Activated CD8-positive, alpha-beta T cell treated with anti-CD3 and anti-CD28 coated beads, Interleukin-2, amount 10 ng/mL, durations not matched to agents 7 days and 5 days (primary cell): ENCODE measurements around the gene CTSA. TPM values are rescaled to one million over a fixed set of nuclear protein-coding genes. Genes with fewer than 3 reads are reported as not detected.
"Not testable (repeated sequence)": the region's sequence is repeated elsewhere in the genome, so short reads cannot be mapped to it uniquely, and the experiment has no call there.

Experiments used
- ATAC-seq: fragments of 150-1000 bp; cut with Tn5 transposase; one replicate; pipeline ENCODE4 v1.10.0; 2021; ENCODE audit warnings: moderate library complexity
- CTCF ChIA-PET: fragments of 350-600 bp; sonication (Branson Sonifier 250); formaldehyde crosslinking; loops from one replicate; lab custom pipeline; 2021; ENCODE audit warnings: antibody characterized with exemption; lab: Charles Lee
- POLR2A ChIA-PET: fragments of 350-600 bp; sonication (Branson Sonifier 250); formaldehyde crosslinking; loops from one replicate; lab custom pipeline; 2021; ENCODE audit warnings: antibody characterized with exemption; lab: Charles Lee
- DNase-seq: peaks from one replicate; pipeline ENCODE4 v3.0.0-alpha.2; 2020
- H3K27ac Mint-ChIP-seq: one replicate; pipeline ENCODE4 v1.8.0; 2021; ENCODE audit warnings: mild to moderate bottlenecking, mixed read lengths
- H3K27me3 Mint-ChIP-seq: one replicate; pipeline ENCODE4 v1.8.0; 2021; ENCODE audit warnings: low read depth, mixed read lengths
- H3K36me3 Mint-ChIP-seq: one replicate; pipeline ENCODE4 v1.8.0; 2021; ENCODE audit warnings: low read depth, mixed read lengths
- H3K4me1 Mint-ChIP-seq: one replicate; pipeline ENCODE4 v1.8.0; 2021; ENCODE audit warnings: low read depth, mixed read lengths
- H3K4me3 Mint-ChIP-seq: one replicate; pipeline ENCODE4 v1.8.0; 2021; ENCODE audit warnings: mild to moderate bottlenecking, mixed read lengths
- H3K9me3 Mint-ChIP-seq: one replicate; pipeline ENCODE4 v1.8.0; 2022; ENCODE audit warnings: mixed read lengths; ENCODE audit not compliant: insufficient read depth
- total RNA-seq, 2 experiments: library from RNA; stranded (reverse); gene quantifications; one replicate each; pipeline ENCODE4 v1.2.3, GENCODE V29; 2021

Gene CTSA
- total RNA-seq, 2 experiments from 2014 or later: 63.4 to 64.1 TPM

- Mint-ChIP-seq H3K4me1 (peaks cover 23% of the 10 kb centered on the region), H3K9me3 (no peaks in the 10 kb centered on the region), H3K27ac (no peak overlapping the region), H3K4me3 (no peak overlapping the region), H3K36me3 (peaks cover 6% of the 10 kb centered on the region), H3K27me3 (no peaks in the 10 kb centered on the region)
- ATAC-seq (no peak), DNase-seq (no peak)
- POLR2A ChIA-PET: interaction anchor here (1.3 to 1.7 kb wide), 2 partner anchors 11 to 38 kb away, joined by 3 to 6 read pairs; no protein-coding TSS in a partner anchor
- CTCF ChIA-PET: interaction anchor here (1.1 kb wide), 1 partner anchor 98 kb away, joined by 3 read pairs; no protein-coding TSS in a partner anchor
These were observed 6.2 kb downstream of the CTSA start for GRCh38 chr20:45897289-45897688.

- ChIA-PET CTCF (interaction anchor here (1.1 kb wide), 1 partner anchor 98 kb away, joined by 3 read pairs; no protein-coding TSS in a partner anchor), POLR2A (interaction anchor here (1.7 kb wide), 1 partner anchor 10 kb away, joined by 6 read pairs; no protein-coding TSS in a partner anchor)
- H3K4me3 Mint-ChIP-seq: no peak overlapping the region
- DNase-seq (no peak), ATAC-seq (no peak)
- H3K27ac Mint-ChIP-seq: no peak overlapping the region
- peaks cover 19% of the 10 kb centered on the region for H3K4me1 Mint-ChIP-seq
- H3K36me3 Mint-ChIP-seq: peaks cover 6% of the 10 kb centered on the region
- no peaks in the 10 kb centered on the region for H3K27me3 Mint-ChIP-seq
- H3K9me3 Mint-ChIP-seq: no peaks in the 10 kb centered on the region
These were observed 6.6 kb downstream of the CTSA start for GRCh38 chr20:45897692-45898091.

- Mint-ChIP-seq H3K4me3 (no peak overlapping the region), H3K36me3 (peaks cover 6% of the 10 kb centered on the region), H3K27me3 (no peaks in the 10 kb centered on the region), H3K9me3 (no peaks in the 10 kb centered on the region), H3K27ac (no peak overlapping the region), H3K4me1 (peaks cover 13% of the 10 kb centered on the region)
- CTCF ChIA-PET: no interaction called here
- no peak for ATAC-seq
- DNase-seq: no peak
- POLR2A ChIA-PET: no interaction called here
These were observed 7.2 kb downstream of the CTSA start for GRCh38 chr20:45898285-45898684.

GRCh38 chr20:45899046-45899835 is 8.1 kb downstream of the CTSA start:
- Mint-ChIP-seq H3K27me3 (no peaks in the 10 kb centered on the region), H3K4me1 (peaks cover 7% of the 10 kb centered on the region), H3K4me3 (no peak overlapping the region), H3K36me3 (peaks cover 5% of the 10 kb centered on the region), H3K9me3 (no peaks in the 10 kb centered on the region), H3K27ac (no peak overlapping the region)
- DNase-seq: no peak
- POLR2A ChIA-PET: interaction anchor here (1.4 kb wide), 1 partner anchor 10 kb away, joined by 3 read pairs; no protein-coding TSS in a partner anchor
- CTCF ChIA-PET: no interaction called here
- ATAC-seq: no peak

- H3K4me1 Mint-ChIP-seq, H3K27ac Mint-ChIP-seq, H3K36me3 Mint-ChIP-seq, H3K9me3 Mint-ChIP-seq, H3K4me3 Mint-ChIP-seq, CTCF ChIA-PET, ATAC-seq, H3K27me3 Mint-ChIP-seq, DNase-seq: not testable (repeated sequence)
- POLR2A ChIA-PET: interaction anchor here (0.7 kb wide), 1 partner anchor 10 kb away, joined by 3 read pairs; no protein-coding TSS in a partner anchor
These were observed 10.2 kb downstream of the CTSA start for GRCh38 chr20:45901332-45901731.

- ChIA-PET CTCF (no interaction called here), POLR2A (interaction anchor here (0.6 kb wide), 1 partner anchor 203 kb away, joined by 3 read pairs; no protein-coding TSS in a partner anchor)
- H3K4me1 Mint-ChIP-seq: no peaks in the 10 kb centered on the region
- ATAC-seq: no peak
- H3K36me3 Mint-ChIP-seq: peaks cover 4% of the 10 kb centered on the region
- H3K4me3 Mint-ChIP-seq: no peak overlapping the region
- no peaks in the 10 kb centered on the region for H3K9me3 Mint-ChIP-seq
- DNase-seq: no peak
- no peaks in the 10 kb centered on the region for H3K27me3 Mint-ChIP-seq
- H3K27ac Mint-ChIP-seq: no peak overlapping the region
These were observed 11.1 kb downstream of the CTSA start for GRCh38 chr20:45902199-45902701.

- Mint-ChIP-seq H3K27ac (no peak overlapping the region), H3K9me3 (no peaks in the 10 kb centered on the region), H3K36me3 (no peaks in the 10 kb centered on the region), H3K4me3 (no peak overlapping the region), H3K4me1 (peaks cover under 1% of the 10 kb centered on the region), H3K27me3 (no peaks in the 10 kb centered on the region)
- ChIA-PET CTCF (no interaction called here), POLR2A (interaction anchor here (0.7 to 1.0 kb wide), 3 partner anchors 13 to 92 kb away, joined by 3 to 4 read pairs (median 3); partner anchors contain the start of genes CTSA and NEURL2)
- DNase-seq (no peak), ATAC-seq (no peak)
These were observed 13.7 kb downstream of the CTSA start for GRCh38 chr20:45904583-45905504.

GRCh38 chr20:45905505-45906079 is 14.5 kb downstream of the CTSA start:
- ATAC-seq (no peak), DNase-seq (no peak)
- ChIA-PET POLR2A (interaction anchor here (0.7 to 1.0 kb wide), 3 partner anchors 14 to 93 kb away, joined by 3 to 4 read pairs (median 3); partner anchors contain the start of genes CTSA and NEURL2), CTCF (no interaction called here)
- Mint-ChIP-seq H3K36me3 (no peaks in the 10 kb centered on the region), H3K4me1 (peaks cover 7% of the 10 kb centered on the region), H3K9me3 (no peaks in the 10 kb centered on the region), H3K27me3 (no peaks in the 10 kb centered on the region), H3K4me3 (no peak overlapping the region), H3K27ac (no peak overlapping the region)

- H3K4me1 Mint-ChIP-seq: peaks cover 20% of the 10 kb centered on the region
- DNase-seq (no peak), ATAC-seq (no peak)
- no peak overlapping the region for H3K27ac Mint-ChIP-seq
- H3K36me3 Mint-ChIP-seq: no peaks in the 10 kb centered on the region
- peaks cover 4% of the 10 kb centered on the region for H3K27me3 Mint-ChIP-seq
- ChIA-PET POLR2A (interaction anchor here (1.1 kb wide), 1 partner anchor 10 kb away, joined by 6 read pairs; no protein-coding TSS in a partner anchor), CTCF (interaction anchor here (1.3 to 1.6 kb wide), 2 partner anchors 17 to 63 kb away, joined by 3 to 5 read pairs; no protein-coding TSS in a partner anchor)
- no peak overlapping the region for H3K4me3 Mint-ChIP-seq
- H3K9me3 Mint-ChIP-seq: no peaks in the 10 kb centered on the region
These were observed 16.2 kb downstream of the CTSA start for GRCh38 chr20:45907219-45907948.

GRCh38 chr20:45908084-45908483 is 16.9 kb downstream of the CTSA start:
- ChIA-PET POLR2A (interaction anchor here (1.1 kb wide), 1 partner anchor 11 kb away, joined by 6 read pairs; no protein-coding TSS in a partner anchor), CTCF (interaction anchor here (1.3 to 1.6 kb wide), 2 partner anchors 18 to 62 kb away, joined by 3 to 5 read pairs; no protein-coding TSS in a partner anchor)
- H3K9me3 Mint-ChIP-seq: no peaks in the 10 kb centered on the region
- H3K36me3 Mint-ChIP-seq: no peaks in the 10 kb centered on the region
- no peak overlapping the region for H3K4me3 Mint-ChIP-seq
- H3K4me1 Mint-ChIP-seq: peaks cover 20% of the 10 kb centered on the region
- no peak overlapping the region for H3K27ac Mint-ChIP-seq
- no peak for DNase-seq
- ATAC-seq: no peak
- peaks cover 7% of the 10 kb centered on the region for H3K27me3 Mint-ChIP-seq
